Type B pancreatic cell (in vitro differentiated cells): Measurements from ENCODE around the gene ZSCAN20. TPM values are rescaled to one million over a fixed set of nuclear protein-coding genes. Genes with fewer than 3 reads are reported as not detected.

Source experiments
- DNase-seq: peaks from one replicate; pipeline ENCODE4 v3.0.0; 2021; ENCODE audit warnings: mixed read lengths; ENCODE audit not compliant: unreplicated experiment; ENCODE audit errors: extremely low spot score
- H3K27ac Mint-ChIP-seq: 2 replicates; pipeline ENCODE4 v1.8.0; 2021; ENCODE audit warnings: mild to moderate bottlenecking, mixed read lengths
- H3K27me3 Mint-ChIP-seq: 2 replicates; pipeline ENCODE4 v1.8.0; 2021; ENCODE audit warnings: mixed read lengths
- H3K36me3 Mint-ChIP-seq: 2 replicates; pipeline ENCODE4 v1.8.0; 2021; ENCODE audit warnings: mixed read lengths
- H3K4me1 Mint-ChIP-seq: one replicate; pipeline ENCODE4 v1.8.0; 2021; ENCODE audit warnings: mixed read lengths; ENCODE audit not compliant: unreplicated experiment
- H3K4me3 Mint-ChIP-seq: 2 replicates; pipeline ENCODE4 v1.8.0; 2021; ENCODE audit warnings: mild to moderate bottlenecking, mixed read lengths
- H3K9me3 Mint-ChIP-seq: 2 replicates; pipeline ENCODE4 v1.8.0; 2021; ENCODE audit warnings: mixed read lengths
- CTCF ChIP-seq: fragments of 200-600 bp; sonication (generic); conservative IDR thresholded peaks from 2 replicates; pipeline ENCODE4 v1.5.0; 2021; ENCODE audit warnings: antibody characterized with exemption, mild to moderate bottlenecking
- total RNA-seq: library from RNA; stranded (reverse); gene quantifications from 2 replicates; pipeline ENCODE4 v1.2.1, GENCODE V29; 2021; ENCODE audit warnings: low replicate concordance

The ZSCAN20 gene
- total RNA-seq, 1 donor from 2014 or later: 8.6 TPM

GRCh38 chr1:33519240-33519884, 46.9 kb downstream of the ZSCAN20 start:
- no peak for DNase-seq
- Mint-ChIP-seq H3K9me3 (no peaks in the 10 kb centered on the region), H3K36me3 (no peaks in the 10 kb centered on the region), H3K4me3 (no peak overlapping the region), H3K27me3 (peaks cover 12% of the 10 kb centered on the region), H3K27ac (no peak overlapping the region), H3K4me1 (no peaks in the 10 kb centered on the region)
- TF ChIP-seq CTCF: no peak

GRCh38 chr1:33524586-33524985, 52.1 kb downstream of the ZSCAN20 start:
- no peak for DNase-seq
- no peaks in the 10 kb centered on the region for H3K36me3 Mint-ChIP-seq
- TF ChIP-seq CTCF: no peak
- H3K27me3 Mint-ChIP-seq: peaks cover 9% of the 10 kb centered on the region
- no peak overlapping the region for H3K27ac Mint-ChIP-seq
- H3K9me3 Mint-ChIP-seq: no peaks in the 10 kb centered on the region
- no peak overlapping the region for H3K4me3 Mint-ChIP-seq
- H3K4me1 Mint-ChIP-seq: no peaks in the 10 kb centered on the region

- Mint-ChIP-seq H3K27ac (no peak overlapping the region), H3K4me1 (no peaks in the 10 kb centered on the region), H3K27me3 (peaks cover 16% of the 10 kb centered on the region), H3K4me3 (no peak overlapping the region), H3K36me3 (no peaks in the 10 kb centered on the region), H3K9me3 (peaks cover 4% of the 10 kb centered on the region)
- no peak for DNase-seq
- TF ChIP-seq CTCF: no peak
Observed at GRCh38 chr1:33527934-33528333, 55.5 kb downstream of the ZSCAN20 start.

GRCh38 chr1:33529957-33530356, 57.5 kb downstream of the ZSCAN20 start:
- no peaks in the 10 kb centered on the region for H3K36me3 Mint-ChIP-seq
- no peak overlapping the region for H3K27ac Mint-ChIP-seq
- H3K9me3 Mint-ChIP-seq: peaks cover 4% of the 10 kb centered on the region
- no peak for TF ChIP-seq CTCF
- no peak overlapping the region for H3K4me3 Mint-ChIP-seq
- H3K27me3 Mint-ChIP-seq: peaks cover 14% of the 10 kb centered on the region
- DNase-seq: no peak
- no peaks in the 10 kb centered on the region for H3K4me1 Mint-ChIP-seq

GRCh38 chr1:33532250-33532649, 59.8 kb downstream of the ZSCAN20 start:
- no peak for DNase-seq
- no peaks in the 10 kb centered on the region for H3K4me1 Mint-ChIP-seq
- H3K9me3 Mint-ChIP-seq: peaks cover 4% of the 10 kb centered on the region
- no peaks in the 10 kb centered on the region for H3K36me3 Mint-ChIP-seq
- H3K27me3 Mint-ChIP-seq: peaks cover 19% of the 10 kb centered on the region
- H3K27ac Mint-ChIP-seq: no peak overlapping the region
- H3K4me3 Mint-ChIP-seq: no peak overlapping the region
- TF ChIP-seq CTCF: no peak
